ENCODE measurements around the gene NR4A1.
A peak's percentile ranks its signal among the peaks of the same experiment; 100 is the strongest.

NR4A1 gene

GRCh38 chr12:52022841-52023181 is 28.4 kb upstream of the NR4A1 start:
- Histone ChIP-seq H3K27me3 (peaks cover 39% of the 10 kb centered on the region), H3K27ac (no peak overlapping the region), H3K9me3 (no peaks in the 10 kb centered on the region), H3K4me3 (ENCODE audit: low read depth in 1 of 2, low read length in 1 of 2) (peak overlapping the region; percentile 65 to 78), H3K36me3 (no peaks in the 10 kb centered on the region), H3K4me1 (ENCODE audit: control insufficient read depth in 1 of 2, insufficient read depth in 1 of 2, low read depth in 1 of 2, low read length in 1 of 2) (peaks cover 33 to 35% of the 10 kb centered on the region in 2 experiments)
- no peak for TF ChIP-seq CTCF (IDR thresholded peaks at IDR 0.05)

- Histone ChIP-seq H3K27me3 (peaks cover 39% of the 10 kb centered on the region), H3K4me3 (ENCODE audit: low read depth in 1 of 2, low read length in 1 of 2) (peak overlapping the region; percentile 65 to 78), H3K9me3 (no peaks in the 10 kb centered on the region), H3K27ac (peak overlapping the region; percentile 36), H3K36me3 (no peaks in the 10 kb centered on the region), H3K4me1 (ENCODE audit: control insufficient read depth in 1 of 2, insufficient read depth in 1 of 2, low read depth in 1 of 2, low read length in 1 of 2) (peaks cover 33 to 35% of the 10 kb centered on the region in 2 experiments)
- peak; percentile 97 for TF ChIP-seq CTCF (IDR thresholded peaks at IDR 0.05)
Measured at GRCh38 chr12:52023182-52023975, 27.9 kb upstream of the NR4A1 start.

- peak; percentile 62 for TF ChIP-seq CTCF (IDR thresholded peaks at IDR 0.05)
Measured at GRCh38 chr12:52023976-52024688, 27.1 kb upstream of the NR4A1 start.

GRCh38 chr12:52024845-52025230 is 26.4 kb upstream of the NR4A1 start:
- Histone ChIP-seq H3K27me3 (peaks cover 46% of the 10 kb centered on the region), H3K9me3 (no peaks in the 10 kb centered on the region), H3K4me1 (ENCODE audit: control insufficient read depth in 1 of 2, insufficient read depth in 1 of 2, low read depth in 1 of 2, low read length in 1 of 2) (peaks cover 33 to 35% of the 10 kb centered on the region in 2 experiments), H3K27ac (peak overlapping the region; percentile 54), H3K4me3 (ENCODE audit: low read depth in 1 of 2, low read length in 1 of 2) (peak overlapping the region in 1 of 2 experiments; percentile 60), H3K36me3 (no peaks in the 10 kb centered on the region)
- TF ChIP-seq CTCF (IDR thresholded peaks at IDR 0.05), result no peak

More at GRCh38 chr12:52023976-52024688, 27.1 kb upstream of the NR4A1 start:
- Histone ChIP-seq H3K27me3 (peaks cover 40% of the 10 kb centered on the region), H3K36me3 (no peaks in the 10 kb centered on the region), H3K4me1 (ENCODE audit: control insufficient read depth in 1 of 2, insufficient read depth in 1 of 2, low read depth in 1 of 2, low read length in 1 of 2) (peaks cover 33 to 35% of the 10 kb centered on the region in 2 experiments), H3K27ac (peak overlapping the region; percentile 36), H3K4me3 (ENCODE audit: low read depth in 1 of 2, low read length in 1 of 2) (peak overlapping the region; percentile 65 to 78), H3K9me3 (no peaks in the 10 kb centered on the region)

GRCh38 chr12:52026263-52026662 is 25.0 kb upstream of the NR4A1 start:
- no peak overlapping the region for H3K4me3 ChIP-seq (ENCODE audit: low read depth in 1 of 2, low read length in 1 of 2)
- TF ChIP-seq CTCF (IDR thresholded peaks at IDR 0.05), result no peak
- peaks cover 26 to 30% of the 10 kb centered on the region in 2 experiments for H3K4me1 ChIP-seq (ENCODE audit: control insufficient read depth in 1 of 2, insufficient read depth in 1 of 2, low read depth in 1 of 2, low read length in 1 of 2)
- no peaks in the 10 kb centered on the region for H3K9me3 ChIP-seq
- peaks cover 33% of the 10 kb centered on the region for H3K27me3 ChIP-seq
- H3K36me3 ChIP-seq, result no peaks in the 10 kb centered on the region
- H3K27ac ChIP-seq, result no peak overlapping the region

Data from neutrophil (primary cell).